SH-SY5Y (cell line): ENCODE results near the gene BCOR.

Experiments used
- GATA2 ChIP-seq: IDR thresholded peaks from 2 replicates; pipeline ENCODE4 v1.6.1; 2011; ENCODE audit warnings: mild to moderate bottlenecking, low read depth, low read length
- GATA3 ChIP-seq: IDR thresholded peaks from 2 replicates; pipeline ENCODE4 v1.6.1; 2011; ENCODE audit warnings: low read depth, mild to moderate bottlenecking, low read length, moderate library complexity

BCOR gene

GRCh38 chrX:40098264-40099054 lies 701 bp upstream of the BCOR start:
- TF ChIP-seq GATA2 (no peak), GATA3 (no peak)

GRCh38 chrX:40097141-40097503 lies 636 bp downstream of the BCOR start:
- TF ChIP-seq GATA2: no peak
- no peak for TF ChIP-seq GATA3

- TF ChIP-seq GATA3 (no peak), GATA2 (no peak)
Observed at GRCh38 chrX:40096395-40097091, 1.2 kb downstream of the BCOR start.

GRCh38 chrX:40095583-40096394 lies 2.0 kb downstream of the BCOR start:
- TF ChIP-seq GATA3 (no peak), GATA2 (no peak)

- TF ChIP-seq GATA2 (no peak), GATA3 (no peak)
Observed at GRCh38 chrX:40094900-40095582, 2.7 kb downstream of the BCOR start.

GRCh38 chrX:40094041-40094899 lies 3.5 kb downstream of the BCOR start:
- TF ChIP-seq GATA3 (no peak), GATA2 (0 out of 2 replicates have a peak, but pooled peaks have one; percentile 20)

- TF ChIP-seq GATA3 (no peak), GATA2 (no peak)
Observed at GRCh38 chrX:40093586-40093985, 4.2 kb downstream of the BCOR start.

- TF ChIP-seq GATA2: no peak
- no peak for TF ChIP-seq GATA3
Observed at GRCh38 chrX:40092808-40093435, 4.8 kb downstream of the BCOR start.

- TF ChIP-seq GATA3: no peak
- no peak for TF ChIP-seq GATA2
Observed at GRCh38 chrX:40091691-40092421, 5.9 kb downstream of the BCOR start.

GRCh38 chrX:40090961-40091360 lies 6.8 kb downstream of the BCOR start:
- TF ChIP-seq GATA3: no peak
- TF ChIP-seq GATA2: no peak

- TF ChIP-seq GATA2 (no peak), GATA3 (no peak)
Observed at GRCh38 chrX:40090050-40090804, 7.5 kb downstream of the BCOR start.
